8988T (cell line): ENCODE data around the gene SOWAHD.
"Not testable (repeated sequence)": the region's sequence is repeated elsewhere in the genome, so short reads cannot be mapped to it uniquely, and the experiment has no call there.

Experiments
- DNase-seq: peaks from one replicate; pipeline ENCODE4 v3.0.0; 2011

SOWAHD gene, protein sequence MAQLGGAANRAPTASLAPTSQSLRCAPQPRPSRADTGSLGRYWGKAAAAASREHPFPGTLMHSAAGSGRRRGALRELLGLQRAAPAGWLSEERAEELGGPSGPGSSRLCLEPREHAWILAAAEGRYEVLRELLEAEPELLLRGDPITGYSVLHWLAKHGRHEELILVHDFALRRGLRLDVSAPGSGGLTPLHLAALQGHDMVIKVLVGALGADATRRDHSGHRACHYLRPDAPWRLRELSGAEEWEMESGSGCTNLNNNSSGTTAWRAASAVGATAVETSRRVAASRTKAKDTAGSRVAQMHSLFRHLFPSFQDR

DNA sequence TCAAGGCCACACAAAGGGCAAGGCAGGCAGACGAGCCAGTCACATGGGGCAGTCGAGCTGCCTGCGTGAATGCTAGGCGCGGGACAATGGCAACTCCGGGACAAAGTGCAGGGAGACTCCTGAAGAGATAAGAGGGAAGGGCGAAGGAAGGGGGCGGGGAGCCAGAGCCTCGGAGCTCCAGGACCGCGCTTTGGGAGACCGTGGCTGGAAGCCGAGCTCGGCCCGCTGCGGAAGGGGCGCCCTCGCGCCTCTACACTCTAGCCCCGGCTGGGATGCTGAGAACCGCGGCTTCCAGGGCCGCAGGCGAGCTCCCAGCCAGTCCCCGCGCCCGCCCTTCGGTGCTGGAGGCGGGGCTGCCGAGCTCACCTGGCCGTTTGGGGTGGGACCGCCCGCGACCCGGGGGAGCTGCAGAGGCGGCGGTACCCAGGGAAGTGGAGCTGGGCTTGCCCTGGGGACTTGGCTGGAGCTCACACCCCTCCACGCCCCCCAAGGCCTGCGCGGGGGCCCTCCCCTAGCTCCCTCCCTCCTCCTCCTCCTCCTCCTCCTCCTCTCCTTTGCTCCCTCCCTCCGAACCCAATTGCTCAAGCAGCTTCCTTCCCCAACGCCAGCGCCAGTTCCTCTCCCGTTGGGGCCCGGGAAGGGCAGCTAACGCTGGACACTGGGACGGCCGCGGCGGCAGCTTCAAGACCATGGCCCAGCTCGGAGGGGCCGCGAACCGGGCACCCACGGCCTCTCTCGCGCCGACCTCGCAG is at the start of gene SOWAHD:
Gene SOWAHD, plus strand, starts transcription at position 610 of the 752 bp plus-strand sequence. Its CDS starts 80 bp downstream, at position 690.
- no peak for DNase-seq

DNA sequence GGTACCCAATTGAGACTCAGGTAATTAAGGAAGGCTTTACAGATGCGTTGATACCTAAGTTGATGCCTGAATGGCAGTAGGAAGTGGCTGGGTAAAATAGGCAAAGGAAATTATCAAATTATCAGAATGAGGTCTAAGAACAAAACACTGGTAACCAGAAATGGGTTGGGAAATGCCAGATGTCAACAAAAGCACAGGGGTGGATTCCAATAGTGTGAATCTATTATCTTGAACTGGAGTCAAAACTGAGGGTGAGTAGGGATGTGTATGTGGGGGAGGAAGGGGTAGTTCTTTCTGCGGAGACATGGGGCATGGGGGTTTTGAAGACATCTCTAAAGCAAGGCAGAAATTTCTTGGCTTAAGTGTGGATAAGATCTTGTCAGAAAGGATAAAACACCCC is 49.5 kb upstream of the SOWAHD start:
- no peak for DNase-seq

DNA sequence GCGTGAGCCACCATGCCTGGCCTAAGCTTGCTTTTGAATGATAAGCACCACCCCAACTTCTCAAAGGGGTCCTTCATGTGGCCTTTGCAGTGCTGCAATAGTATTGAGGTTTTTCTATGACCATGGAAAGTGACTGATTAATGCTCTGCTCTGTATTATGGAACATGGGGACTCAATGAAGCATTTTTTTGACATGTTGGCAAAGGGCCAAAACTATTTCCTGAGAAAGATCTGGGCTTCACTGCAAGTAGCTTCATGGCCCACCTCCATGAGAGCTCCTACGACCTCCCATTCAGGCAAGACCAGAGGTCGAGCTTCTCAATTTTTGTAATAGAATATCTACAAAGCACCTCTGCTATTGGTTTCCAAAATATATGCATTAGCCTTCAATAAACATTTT is 48.8 kb upstream of the SOWAHD start:
- no peak for DNase-seq

DNA sequence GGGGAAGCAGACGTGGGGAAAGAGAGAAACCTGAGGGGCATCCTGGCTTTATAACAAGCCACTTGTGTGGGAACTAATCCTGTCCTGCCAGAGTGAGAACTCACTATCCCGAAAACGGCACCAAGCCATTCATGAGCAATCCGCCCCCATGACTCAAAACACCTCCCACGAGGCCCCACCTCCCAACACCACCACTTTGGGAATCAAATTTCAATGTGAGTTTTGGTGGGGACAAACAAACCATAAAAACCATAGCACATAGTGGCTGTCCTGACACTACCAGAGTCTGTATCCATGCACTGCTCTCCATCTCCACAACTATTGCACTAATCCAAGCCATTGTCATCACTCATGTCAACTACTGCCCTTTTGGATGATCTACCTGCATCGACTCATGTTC is 36.9 kb upstream of the SOWAHD start:
- no peak for DNase-seq

DNA sequence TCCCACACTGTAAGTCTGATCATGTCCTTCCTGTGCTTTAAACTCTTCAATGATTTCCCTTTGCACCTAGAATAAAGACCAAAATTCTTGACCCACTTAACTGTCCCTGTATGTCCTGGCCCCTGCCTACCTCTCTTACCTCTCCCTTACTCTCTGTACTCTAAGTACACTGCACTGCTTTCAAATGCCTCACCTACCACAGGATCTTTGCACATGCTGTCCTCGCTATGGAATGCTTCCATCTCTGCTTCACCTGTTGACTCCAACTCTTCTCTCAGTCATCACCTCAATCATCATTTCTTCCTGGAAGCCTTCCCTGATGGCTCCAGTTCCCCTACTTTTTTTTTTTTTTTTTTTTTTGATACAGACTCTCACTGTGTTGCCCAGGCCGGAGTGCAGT is 36.5 kb upstream of the SOWAHD start:
- DNase-seq: no peak

DNA sequence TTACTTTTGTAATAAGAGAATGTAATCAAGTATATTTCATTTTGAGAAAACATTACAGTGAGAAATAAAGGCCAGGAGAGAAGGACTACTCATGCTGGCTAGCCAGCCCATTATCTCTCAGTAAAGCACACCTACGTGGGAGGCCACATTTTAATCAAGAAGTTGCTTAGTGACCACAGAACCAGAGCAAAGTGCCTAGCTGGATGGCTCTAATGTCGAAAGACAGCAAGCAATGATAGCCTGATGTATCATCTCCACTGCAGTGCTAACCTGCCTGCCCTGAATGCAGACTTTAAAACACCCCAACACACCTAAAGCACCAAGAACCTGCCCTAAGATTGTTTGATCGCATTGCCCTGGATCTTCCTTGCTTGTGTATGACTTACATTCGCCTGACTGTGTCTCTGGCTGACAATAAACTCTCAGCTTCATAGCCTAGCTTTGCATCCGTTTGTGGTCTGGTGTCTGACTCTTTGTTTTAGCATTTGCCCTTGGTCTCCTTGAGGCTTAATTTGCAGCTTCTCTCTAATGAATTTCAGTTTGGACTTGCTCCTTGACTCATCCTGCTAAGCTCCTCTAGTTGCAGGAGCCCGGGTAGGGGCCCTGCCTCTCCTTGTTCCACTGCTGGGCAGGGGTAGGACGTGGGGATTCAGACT is 31.4 kb upstream of the SOWAHD start:
- no peak for DNase-seq

DNA sequence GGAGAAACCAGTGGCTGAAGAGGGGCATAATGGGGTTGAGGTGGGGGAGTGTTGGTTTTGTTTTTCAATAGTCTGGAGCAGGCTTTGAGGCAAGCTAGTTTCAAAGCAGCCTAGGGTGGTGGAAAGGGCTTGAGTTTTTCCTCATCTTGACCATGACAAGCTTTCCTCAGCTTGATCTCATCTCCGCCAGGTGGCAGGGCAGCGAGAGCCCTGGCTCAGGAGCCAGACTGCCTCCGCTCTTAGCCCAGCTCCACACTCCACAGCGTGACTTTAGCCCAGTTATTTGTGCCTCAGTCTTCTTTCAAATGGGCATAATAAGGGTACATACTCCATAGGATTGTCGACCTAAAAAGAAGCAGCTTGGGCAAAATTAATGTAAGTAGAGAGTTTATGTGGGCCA is 29.9 kb upstream of the SOWAHD start:
- DNase-seq: no peak

DNA sequence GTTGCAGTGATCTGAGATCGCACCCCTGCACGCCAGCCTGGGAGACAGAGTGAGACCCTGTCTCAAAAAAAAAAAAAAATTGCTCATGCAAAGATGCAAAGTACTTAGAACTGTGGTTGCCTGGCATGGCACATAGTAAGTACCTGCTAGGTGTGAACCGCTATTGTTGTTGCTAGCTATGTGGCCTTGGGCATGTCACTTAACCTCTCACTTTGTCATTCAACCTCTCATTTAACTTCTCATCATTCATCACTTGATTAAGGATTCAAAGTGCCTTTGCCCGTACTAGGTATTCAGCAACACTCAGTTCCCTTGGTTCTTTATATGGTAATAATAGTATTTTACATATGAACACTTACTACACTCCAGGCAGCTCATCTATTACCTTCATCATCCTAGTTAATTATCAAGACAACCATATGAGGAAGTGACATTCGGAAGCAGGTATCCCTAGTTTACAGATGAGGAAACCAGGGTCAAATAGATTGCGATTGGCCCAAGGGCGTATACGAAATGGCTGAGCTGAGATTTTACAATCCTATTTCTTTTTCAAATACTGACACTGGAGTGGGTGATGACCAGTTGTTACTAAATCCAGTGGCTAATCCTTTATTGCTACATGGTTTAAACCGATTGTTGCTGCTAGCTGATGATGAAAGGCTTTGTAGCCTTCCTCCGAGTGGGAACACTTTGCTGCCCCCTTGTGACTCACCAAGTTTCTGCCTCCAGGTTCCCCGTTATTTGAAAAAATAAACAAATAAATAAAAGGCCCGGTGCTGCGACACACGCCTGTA is 28.8 kb upstream of the SOWAHD start:
- no peak for DNase-seq

DNA sequence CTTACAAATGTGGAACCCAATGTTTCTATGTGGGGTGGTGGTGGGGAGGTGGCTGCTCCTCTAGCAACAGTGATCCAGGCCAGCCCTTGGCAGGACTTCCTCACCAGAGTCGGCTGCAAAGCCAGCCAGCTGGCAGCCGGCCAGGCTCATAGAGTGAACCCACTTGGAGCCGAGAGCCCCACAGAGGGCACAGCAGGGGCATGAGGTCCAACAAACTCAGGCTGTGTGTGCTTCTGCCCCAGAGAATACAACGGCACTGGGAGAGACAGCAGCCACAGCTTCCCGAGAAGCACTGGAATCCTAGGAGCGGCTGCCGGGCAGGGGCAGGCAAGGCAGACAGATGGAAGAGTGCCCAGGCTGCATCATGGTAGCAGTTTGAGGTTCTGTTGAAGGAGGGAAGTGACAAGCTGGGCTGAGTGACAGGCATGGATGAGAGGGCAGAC is 23.5 kb upstream of the SOWAHD start:
- no peak for DNase-seq

DNA sequence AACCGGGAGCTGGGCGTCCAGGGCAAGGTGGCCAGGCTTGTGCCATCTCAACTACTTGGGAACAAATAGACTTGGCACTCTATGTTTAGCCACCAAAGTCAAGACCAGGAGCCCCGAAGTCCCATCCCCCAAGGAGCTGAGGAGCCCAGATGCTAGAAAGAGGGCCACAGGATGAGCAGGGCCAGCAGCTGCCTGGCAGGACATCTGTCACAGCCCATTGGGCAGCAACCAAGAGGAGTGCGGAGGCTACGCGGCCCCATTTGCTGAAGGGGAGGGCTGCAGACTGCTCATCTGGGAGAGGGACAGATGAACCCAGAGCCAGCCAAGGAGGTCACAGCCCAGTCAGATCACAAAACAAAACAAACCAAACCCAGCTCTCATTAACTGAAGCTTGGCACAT is 22.9 kb upstream of the SOWAHD start:
- DNase-seq: no peak

DNA sequence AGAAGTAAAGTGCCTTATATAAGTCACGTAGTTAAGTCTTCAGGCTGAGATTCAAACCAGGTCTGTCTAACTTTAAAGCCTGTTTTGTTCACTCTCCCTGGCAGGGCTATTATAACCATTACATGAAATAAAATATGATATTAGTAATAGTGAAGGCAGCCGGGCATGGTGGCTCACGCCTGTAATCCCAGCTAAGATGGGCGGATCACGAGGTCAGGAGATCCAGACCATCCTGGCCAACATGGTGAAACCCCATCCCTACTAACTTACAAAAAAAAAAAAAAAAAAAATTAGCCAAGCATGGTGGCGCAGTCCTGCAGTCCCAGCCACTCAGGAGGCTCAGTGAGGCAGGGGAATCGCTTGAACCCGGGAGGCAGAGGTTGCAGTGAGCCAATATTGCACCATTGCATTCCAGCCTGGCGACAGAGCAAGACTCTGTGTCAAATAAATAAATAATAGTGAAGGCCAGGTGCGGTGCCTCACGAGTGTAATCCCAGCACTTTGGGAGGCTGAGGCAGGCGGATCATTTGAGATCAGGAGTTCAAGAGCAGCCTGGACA is 22.1 kb upstream of the SOWAHD start:
- DNase-seq: no peak

DNA sequence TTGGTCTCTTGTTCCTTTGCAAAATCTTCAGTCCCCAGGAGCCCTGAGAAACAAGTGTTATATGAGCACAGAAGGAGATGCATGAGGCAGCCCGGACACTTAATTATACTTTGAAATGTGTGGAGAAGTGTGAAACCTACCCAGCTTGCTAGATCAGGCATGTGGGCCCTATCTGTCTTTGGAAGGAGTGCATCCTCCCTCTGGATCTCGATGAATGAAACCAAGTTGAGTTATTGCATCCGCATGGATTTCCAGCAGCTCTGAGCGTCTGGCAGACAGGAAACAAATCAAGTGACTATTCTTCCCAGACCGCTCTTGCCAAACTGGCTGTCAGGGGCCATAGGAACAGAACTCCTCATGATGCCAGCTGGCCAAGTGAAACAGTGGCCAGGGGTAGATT is 19.6 kb upstream of the SOWAHD start:
- DNase-seq: no peak

DNA sequence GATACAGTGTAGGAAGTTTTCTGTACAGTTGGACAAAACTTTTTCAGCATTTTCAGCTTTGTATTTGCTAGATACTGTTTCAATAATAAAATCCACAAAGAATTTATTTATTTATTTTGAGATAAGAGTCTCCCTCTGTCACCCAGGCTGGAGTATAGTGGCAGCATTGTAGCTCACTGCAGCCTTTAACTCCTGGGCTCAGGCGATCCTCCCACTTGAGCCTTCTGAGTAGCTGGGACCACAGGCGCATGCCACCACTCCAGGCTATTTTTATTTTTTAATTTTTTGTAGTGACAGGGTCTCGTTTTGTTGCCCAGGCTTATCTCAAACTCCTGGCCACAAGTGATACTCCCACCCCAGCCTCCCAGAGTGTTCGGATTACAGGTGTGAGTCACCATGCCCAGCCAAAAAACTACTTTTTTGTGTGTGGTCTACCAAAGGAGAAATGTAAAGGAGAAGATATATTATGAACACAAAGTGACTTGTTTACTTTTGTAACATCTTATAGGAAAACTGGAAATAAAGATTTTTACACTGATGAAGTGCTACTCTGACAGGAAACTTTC is 13.0 kb upstream of the SOWAHD start:
- DNase-seq: no peak

DNA sequence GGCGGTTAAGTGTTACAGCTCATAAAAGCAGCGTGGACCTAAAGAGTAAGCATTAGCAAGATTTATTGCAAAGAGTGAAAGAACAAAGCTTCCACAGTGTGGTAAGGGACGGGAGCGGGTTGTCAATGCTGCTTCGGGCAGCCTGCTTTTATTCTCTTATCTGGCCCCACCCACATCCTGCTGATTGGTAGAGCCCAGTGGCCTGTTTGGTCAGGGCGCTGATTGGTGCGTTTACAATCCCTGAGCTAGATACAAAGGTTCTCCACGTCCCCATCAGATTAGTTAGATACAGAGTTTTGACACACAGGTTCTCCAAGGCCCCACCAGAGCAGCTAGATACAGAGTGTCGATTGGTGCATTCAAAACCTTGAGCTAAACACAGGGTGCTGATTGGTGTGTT is 8.3 kb upstream of the SOWAHD start:
- DNase-seq: not testable (repeated sequence)

DNA sequence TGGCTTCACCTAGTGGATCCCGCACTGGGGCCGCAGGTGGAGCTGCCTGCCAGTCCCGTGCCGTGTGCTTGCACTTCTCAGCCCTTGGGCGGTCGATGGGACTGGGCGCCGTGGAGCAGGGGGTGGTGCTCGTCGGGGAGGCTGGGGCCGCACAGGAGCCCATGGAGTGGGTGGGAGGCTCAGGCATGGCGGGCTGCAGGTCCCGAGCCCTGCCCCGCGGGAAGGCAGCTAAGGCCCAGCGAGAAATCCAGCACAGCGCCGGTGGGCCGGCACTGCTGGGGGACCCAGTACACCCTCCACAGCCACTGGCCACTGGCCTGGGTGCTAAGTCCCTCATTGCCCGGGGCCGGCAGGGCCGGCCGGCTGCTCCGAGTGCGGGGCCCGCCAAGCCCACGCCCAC is 7.6 kb upstream of the SOWAHD start:
- DNase-seq: not testable (repeated sequence)

DNA sequence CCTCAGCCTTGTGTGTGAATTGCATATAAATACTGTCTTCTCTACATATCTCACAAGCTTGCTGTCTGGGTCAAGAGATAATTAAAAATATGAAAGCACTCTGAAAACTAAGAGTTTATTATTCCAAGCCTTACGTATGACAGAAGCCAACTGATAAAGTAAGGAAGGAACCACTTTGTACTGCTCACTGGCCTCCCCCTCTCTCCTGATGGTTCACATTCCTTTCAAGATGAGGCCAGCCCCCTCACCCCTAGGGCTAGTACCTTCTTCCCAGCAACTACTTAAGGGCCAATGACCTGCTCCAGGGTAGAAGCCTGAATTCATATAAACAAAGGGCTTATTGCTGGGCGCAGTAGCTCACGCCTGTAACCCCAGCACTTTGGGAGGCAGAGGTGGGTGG is 5.4 kb upstream of the SOWAHD start:
- no peak for DNase-seq

DNA sequence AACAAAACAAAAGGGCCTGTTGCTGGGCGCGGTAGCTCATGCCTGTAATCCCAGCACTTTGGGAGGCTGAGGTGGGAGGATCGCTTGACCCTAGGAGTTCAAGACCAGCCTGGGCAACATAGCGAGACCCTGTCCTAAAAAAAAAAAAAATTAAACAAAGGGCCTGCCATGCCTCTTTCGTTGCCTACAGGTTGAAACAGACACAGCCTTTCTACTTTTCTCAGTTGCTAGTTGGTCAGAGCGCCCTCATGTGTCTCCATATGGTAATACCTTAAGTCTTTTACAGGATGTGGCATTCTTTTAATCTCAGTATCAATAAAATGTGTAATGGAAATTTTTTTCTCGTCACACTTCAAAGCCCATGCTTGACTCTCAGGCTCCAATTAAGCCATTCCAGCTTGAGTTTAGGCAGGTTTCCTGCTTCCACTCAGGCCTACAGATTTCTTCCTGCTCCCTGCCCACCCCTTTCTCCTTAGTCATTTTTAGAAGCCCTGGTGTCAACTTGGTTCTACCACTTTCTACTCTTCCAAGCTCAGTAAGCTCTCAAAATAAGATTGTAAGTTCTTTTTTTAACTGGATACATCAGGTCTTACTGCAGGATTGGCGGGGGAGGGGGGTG is 4.6 kb upstream of the SOWAHD start:
- DNase-seq: no peak

DNA sequence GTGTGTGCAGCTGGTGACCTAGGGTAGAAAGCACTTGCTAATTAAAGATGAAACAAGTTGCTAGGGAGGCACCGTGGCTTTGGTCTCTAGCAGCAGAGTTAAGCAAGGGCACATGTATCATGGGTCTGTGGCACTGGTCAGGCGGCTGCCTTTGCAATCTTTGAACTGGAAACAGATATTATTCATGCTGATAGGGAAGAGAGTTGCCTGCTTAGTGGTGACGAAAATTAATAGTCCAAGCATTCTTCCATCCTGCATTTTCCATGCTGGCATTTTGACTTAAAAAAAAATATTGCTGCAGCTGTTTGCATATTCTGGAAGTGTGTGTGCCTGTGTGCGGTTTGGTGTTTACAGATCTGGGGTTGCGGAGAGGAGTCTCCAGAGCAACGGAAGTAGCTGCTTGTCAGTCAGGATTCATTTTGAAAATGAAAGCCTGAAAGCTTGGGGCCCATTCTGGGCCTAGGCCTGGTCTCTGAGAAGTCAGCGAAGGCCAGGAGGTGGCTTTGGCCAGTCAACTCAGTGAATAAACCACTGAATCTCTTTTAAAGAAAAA is 2.3 kb upstream of the SOWAHD start:
- no peak for DNase-seq

DNA sequence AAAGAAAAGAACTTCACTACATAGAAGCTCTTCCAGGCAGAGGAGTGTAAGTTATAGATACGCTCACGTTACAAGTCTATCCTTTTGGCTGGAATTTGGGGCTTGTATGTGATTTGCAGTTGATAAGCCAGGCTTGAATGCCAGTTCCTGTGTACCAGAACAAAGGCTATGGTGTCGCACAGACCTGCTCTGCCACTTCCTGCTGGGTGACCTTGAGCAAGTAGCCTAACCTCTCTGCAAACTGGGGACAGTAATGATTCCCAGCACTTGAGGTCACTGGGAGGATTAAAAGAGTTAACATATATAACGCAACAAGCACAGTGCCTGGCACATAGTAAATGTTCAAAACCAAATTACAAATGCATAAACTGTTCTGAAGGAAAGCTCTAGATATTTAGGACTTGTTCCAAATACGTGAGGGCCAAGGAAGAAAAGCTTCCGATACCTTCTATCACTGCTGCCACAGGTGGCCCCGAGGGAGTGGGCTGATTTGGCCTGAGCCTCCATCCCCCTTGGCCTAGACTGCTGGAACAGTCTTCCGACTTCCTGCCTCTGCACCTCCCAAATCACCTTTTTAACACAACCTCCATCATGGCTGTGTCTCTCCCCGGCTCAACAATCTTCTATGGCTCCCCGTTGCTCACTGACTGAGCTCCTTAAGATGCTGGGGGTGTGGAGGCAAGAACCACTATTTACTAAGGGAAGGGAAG is 1.3 kb upstream of the SOWAHD start:
- DNase-seq: no peak

DNA sequence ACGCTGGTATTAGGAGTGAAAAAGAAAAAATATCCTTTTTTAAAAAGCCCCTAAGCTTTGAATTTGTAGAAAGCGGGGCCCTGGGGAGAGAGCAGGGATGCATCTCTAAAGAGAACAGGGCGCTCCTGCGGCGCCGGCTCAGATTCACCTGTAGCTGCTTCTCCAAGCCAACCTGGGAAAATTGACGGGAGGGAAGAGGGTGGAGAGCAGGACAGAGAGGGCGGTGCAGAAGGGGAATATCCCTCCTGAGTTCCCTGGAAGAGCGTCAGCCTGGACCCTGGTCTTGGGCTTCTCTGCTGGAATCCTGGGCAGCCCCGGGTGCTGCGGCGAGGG is 776 bp upstream of the SOWAHD start:
- DNase-seq: no peak

DNA sequence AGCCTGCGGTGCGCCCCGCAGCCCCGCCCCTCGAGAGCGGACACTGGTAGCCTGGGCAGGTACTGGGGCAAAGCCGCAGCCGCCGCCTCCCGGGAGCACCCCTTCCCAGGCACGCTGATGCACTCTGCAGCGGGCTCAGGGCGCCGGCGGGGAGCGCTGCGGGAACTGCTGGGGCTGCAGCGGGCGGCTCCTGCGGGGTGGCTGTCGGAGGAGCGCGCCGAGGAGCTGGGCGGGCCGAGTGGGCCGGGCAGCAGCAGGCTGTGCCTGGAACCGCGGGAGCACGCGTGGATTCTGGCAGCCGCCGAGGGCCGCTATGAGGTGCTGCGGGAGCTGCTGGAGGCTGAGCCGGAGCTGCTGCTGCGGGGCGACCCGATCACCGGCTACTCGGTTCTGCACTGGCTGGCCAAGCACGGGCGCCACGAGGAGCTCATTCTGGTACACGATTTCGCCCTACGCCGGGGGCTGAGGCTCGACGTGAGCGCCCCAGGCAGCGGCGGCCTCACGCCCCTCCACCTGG is 401 bp downstream of the SOWAHD start:
- no peak for DNase-seq
